Measurements from ENCODE around the gene GPAT3. TPM values are rescaled to one million over a fixed set of nuclear protein-coding genes. Genes with fewer than 3 reads are reported as not detected.
A peak's percentile ranks its signal among the peaks of the same experiment; 100 is the strongest.

The GPAT3 gene
- total and polyA plus RNA-seq, 4 donors: 2.5 to 11.6 (median 7.6) TPM

DNA sequence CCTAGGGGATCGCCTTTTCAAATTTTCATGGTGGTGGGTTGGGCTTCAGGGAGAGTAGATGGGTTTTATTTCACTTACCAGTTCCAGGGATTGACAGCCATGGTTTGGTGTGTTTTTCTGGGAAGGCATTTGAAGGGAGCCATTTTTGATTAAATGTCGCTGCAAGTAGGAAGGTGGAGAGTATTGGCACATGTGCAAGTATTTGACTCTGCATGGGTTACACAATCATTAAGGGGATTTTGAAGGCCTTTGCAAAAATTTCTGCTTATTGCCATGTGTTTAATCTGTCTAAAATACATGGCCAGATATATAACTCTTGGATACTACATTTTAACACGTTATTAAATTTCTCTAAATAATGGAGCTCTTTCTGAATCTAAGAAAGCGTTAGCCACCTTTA lies 55.1 kb downstream of the GPAT3 start:
- Histone ChIP-seq H3K36me3 (ENCODE audit: control insufficient read depth in 4 of 4, insufficient read depth in 4 of 4, low read length in 4 of 4) (peaks cover 0 to 16% (median 3%) of the 10 kb centered on the region in 4 donors), H3K9ac (ENCODE audit: insufficient read depth in 1 of 2, low read length in 2 of 2) (no peak overlapping the region), H3K4me1 (ENCODE audit: control insufficient read depth in 5 of 5, insufficient read depth in 5 of 5, low read length in 5 of 5) (peaks cover 0 to 34% (median 5%) of the 10 kb centered on the region in 5 donors), H3K9me3 (ENCODE audit: control insufficient read depth in 4 of 4, insufficient read depth in 3 of 4, low read length in 3 of 4) (no peaks in the 10 kb centered on the region), H3K4me3 (no peak overlapping the region), H3K27me3 (ENCODE audit: control insufficient read depth in 3 of 3, insufficient read depth in 3 of 3, low read length in 2 of 3) (no peaks in the 10 kb centered on the region), H3K27ac (ENCODE audit: low read depth in 1 of 2, low read length in 1 of 2) (no peak overlapping the region)
- ATAC-seq (ENCODE audit: insufficient read depth, low FRiP score) (no peak), DNase-seq (peak in 2 of 3 donors; percentile 56 to 58)
- TF ChIP-seq, protein P1, sequence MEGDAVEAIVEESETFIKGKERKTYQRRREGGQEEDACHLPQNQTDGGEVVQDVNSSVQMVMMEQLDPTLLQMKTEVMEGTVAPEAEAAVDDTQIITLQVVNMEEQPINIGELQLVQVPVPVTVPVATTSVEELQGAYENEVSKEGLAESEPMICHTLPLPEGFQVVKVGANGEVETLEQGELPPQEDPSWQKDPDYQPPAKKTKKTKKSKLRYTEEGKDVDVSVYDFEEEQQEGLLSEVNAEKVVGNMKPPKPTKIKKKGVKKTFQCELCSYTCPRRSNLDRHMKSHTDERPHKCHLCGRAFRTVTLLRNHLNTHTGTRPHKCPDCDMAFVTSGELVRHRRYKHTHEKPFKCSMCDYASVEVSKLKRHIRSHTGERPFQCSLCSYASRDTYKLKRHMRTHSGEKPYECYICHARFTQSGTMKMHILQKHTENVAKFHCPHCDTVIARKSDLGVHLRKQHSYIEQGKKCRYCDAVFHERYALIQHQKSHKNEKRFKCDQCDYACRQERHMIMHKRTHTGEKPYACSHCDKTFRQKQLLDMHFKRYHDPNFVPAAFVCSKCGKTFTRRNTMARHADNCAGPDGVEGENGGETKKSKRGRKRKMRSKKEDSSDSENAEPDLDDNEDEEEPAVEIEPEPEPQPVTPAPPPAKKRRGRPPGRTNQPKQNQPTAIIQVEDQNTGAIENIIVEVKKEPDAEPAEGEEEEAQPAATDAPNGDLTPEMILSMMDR (IDR thresholded peaks at IDR 0.05; ENCODE audit: control extremely low read depth, extremely low read depth): no peak
- 78 to 89% methylated on average over 4 of the region's 4 CpGs for WGBS, 2 donors

DNA sequence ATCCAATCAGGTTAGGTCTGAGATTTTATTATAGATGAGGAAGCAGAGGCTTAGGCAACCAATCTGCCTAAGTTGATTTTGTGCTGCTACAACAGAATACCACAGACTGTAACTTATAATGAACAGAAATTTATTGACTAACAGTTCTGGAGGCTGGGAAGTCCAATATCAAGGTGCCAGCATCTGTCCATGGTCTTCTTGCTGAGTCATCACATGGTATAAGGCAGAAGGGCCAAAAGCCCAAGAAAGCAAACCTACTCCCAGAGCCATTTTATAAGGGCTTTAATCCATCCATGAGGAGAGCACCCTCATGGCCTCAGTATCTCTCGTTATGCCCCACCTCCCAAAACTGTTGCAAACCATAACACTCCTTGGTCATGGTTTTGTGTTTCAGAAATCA lies 55.8 kb downstream of the GPAT3 start:
- DNase-seq (no peak), ATAC-seq (ENCODE audit: insufficient read depth, low FRiP score) (no peak)
- 98 to 100% methylated on average over 1 of the region's 1 CpG for WGBS, 2 donors

DNA sequence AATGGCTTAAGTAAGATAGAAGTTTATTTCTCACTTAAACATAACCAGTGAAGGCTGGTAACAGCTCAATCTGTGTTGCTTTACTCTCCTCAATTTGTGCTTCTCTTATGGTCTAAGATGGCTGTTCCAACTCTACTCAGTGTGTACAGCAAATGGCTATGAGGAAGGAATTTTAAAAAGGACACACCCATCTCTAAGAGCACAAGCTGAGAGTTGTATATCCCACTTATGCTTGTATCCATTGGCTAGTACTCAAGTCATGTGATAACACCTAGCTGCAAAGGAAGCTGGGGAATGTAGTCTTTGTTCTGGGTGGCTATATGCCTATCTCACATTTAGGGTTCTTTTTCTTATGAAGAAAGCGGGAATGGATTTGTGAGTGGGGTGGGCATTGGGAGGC lies 63.3 kb downstream of the GPAT3 start:
- peak; percentile 62 for ATAC-seq (ENCODE audit: insufficient read depth, low FRiP score)
- peaks cover 0 to 21% (median 5%) of the 10 kb centered on the region in 4 donors for H3K36me3 ChIP-seq (ENCODE audit: control insufficient read depth in 4 of 4, insufficient read depth in 4 of 4, low read length in 4 of 4)
- H3K9me3 ChIP-seq (ENCODE audit: control insufficient read depth in 4 of 4, insufficient read depth in 3 of 4, low read length in 3 of 4): no peaks in the 10 kb centered on the region
- TF ChIP-seq, protein P1 (IDR thresholded peaks at IDR 0.05; ENCODE audit: control extremely low read depth, extremely low read depth): no peak
- H3K27me3 ChIP-seq (ENCODE audit: control insufficient read depth in 3 of 3, insufficient read depth in 3 of 3, low read length in 2 of 3): no peaks in the 10 kb centered on the region
- DNase-seq: peak in 1 of 3 donors; percentile 31
- 0 to 93% methylated on average over 1 of the region's 1 CpG for WGBS, 2 donors
- H3K4me3 ChIP-seq: no peak overlapping the region
- no peak overlapping the region for H3K9ac ChIP-seq (ENCODE audit: insufficient read depth in 1 of 2, low read length in 2 of 2)
- H3K4me1 ChIP-seq (ENCODE audit: control insufficient read depth in 5 of 5, insufficient read depth in 5 of 5, low read length in 5 of 5): peaks cover 0 to 6% (median 5%) of the 10 kb centered on the region in 5 donors
- H3K27ac ChIP-seq (ENCODE audit: low read depth in 1 of 2, low read length in 1 of 2): no peak overlapping the region

More for the DNA sequence above, 55.8 kb downstream of the GPAT3 start:
- no peaks in the 10 kb centered on the region for H3K27me3 ChIP-seq (ENCODE audit: control insufficient read depth in 3 of 3, insufficient read depth in 3 of 3, low read length in 2 of 3)
- no peak overlapping the region for H3K9ac ChIP-seq (ENCODE audit: insufficient read depth in 1 of 2, low read length in 2 of 2)
- TF ChIP-seq, protein P1 (IDR thresholded peaks at IDR 0.05; ENCODE audit: control extremely low read depth, extremely low read depth): no peak
- H3K4me1 ChIP-seq (ENCODE audit: control insufficient read depth in 5 of 5, insufficient read depth in 5 of 5, low read length in 5 of 5): peaks cover 0 to 34% (median 5%) of the 10 kb centered on the region in 5 donors
- peaks cover 0 to 17% (median 3%) of the 10 kb centered on the region in 4 donors for H3K36me3 ChIP-seq (ENCODE audit: control insufficient read depth in 4 of 4, insufficient read depth in 4 of 4, low read length in 4 of 4)
- no peak overlapping the region for H3K4me3 ChIP-seq
- H3K9me3 ChIP-seq (ENCODE audit: control insufficient read depth in 4 of 4, insufficient read depth in 3 of 4, low read length in 3 of 4): no peaks in the 10 kb centered on the region
- no peak overlapping the region for H3K27ac ChIP-seq (ENCODE audit: low read depth in 1 of 2, low read length in 1 of 2)

DNA sequence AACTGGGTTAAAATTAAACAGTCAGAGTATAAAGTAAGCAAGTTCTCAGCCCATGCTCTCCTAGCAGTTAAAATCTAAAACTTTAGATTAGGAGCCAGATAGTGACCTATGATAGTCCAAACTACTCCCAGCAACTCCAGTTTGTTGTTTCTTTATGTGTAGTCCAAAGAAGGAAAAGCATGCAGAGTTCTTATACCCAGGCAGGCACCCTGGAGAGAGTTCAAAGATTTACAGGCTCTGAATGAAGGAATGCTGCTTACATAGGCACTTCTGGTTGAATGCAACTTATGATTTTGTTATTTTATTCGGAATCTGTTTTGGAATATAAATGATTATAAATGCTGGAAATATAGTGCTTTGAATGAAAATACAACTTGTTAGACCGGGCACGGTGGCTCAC lies 67.2 kb downstream of the GPAT3 start:
- H3K27me3 ChIP-seq (ENCODE audit: control insufficient read depth in 3 of 3, insufficient read depth in 3 of 3, low read length in 2 of 3): no peaks in the 10 kb centered on the region
- TF ChIP-seq, protein P1 (IDR thresholded peaks at IDR 0.05; ENCODE audit: control extremely low read depth, extremely low read depth): no peak
- H3K27ac ChIP-seq (ENCODE audit: low read depth in 1 of 2, low read length in 1 of 2): peak overlapping the region in 1 of 2 donors; percentile 12
- 86 to 91% methylated on average over 3 of the region's 3 CpGs for WGBS, 2 donors
- ATAC-seq (ENCODE audit: insufficient read depth, low FRiP score) (no peak), DNase-seq (peak in 1 of 3 donors; percentile 41)
- H3K4me3 ChIP-seq: no peak overlapping the region
- peaks cover 0 to 8% (median 3%) of the 10 kb centered on the region in 4 donors for H3K36me3 ChIP-seq (ENCODE audit: control insufficient read depth in 4 of 4, insufficient read depth in 4 of 4, low read length in 4 of 4)
- no peaks in the 10 kb centered on the region for H3K9me3 ChIP-seq (ENCODE audit: control insufficient read depth in 4 of 4, insufficient read depth in 3 of 4, low read length in 3 of 4)
- H3K4me1 ChIP-seq (ENCODE audit: control insufficient read depth in 5 of 5, insufficient read depth in 5 of 5, low read length in 5 of 5): peaks cover 0 to 16% (median 5%) of the 10 kb centered on the region in 5 donors
- H3K9ac ChIP-seq (ENCODE audit: insufficient read depth in 1 of 2, low read length in 2 of 2): no peak overlapping the region

Measured in lung (tissue), 12 donors.